HG03025 (cell line): ENCODE results near the gene PLPP1.

Experiments
- ATAC-seq: cut with Tn5 transposase; IDR thresholded peaks from one replicate; pipeline ENCODE4 v1.9.1; 2021; ENCODE audit warnings: mild to moderate bottlenecking, moderate library complexity; ENCODE audit not compliant: unreplicated experiment, low FRiP score

PLPP1 gene

GRCh38 chr5:55534436-55535198 is at the start of gene PLPP1:
Gene PLPP1 (minus strand): TSS chr5:55534964. CDS start chr5:55534629, 335 bp downstream.
- peak; percentile 86 for ATAC-seq

GRCh38 chr5:55583578-55583977 is 48.8 kb upstream of the PLPP1 start:
- ATAC-seq, result no peak

- ATAC-seq, result no peak
These were observed 47.5 kb upstream of the PLPP1 start for GRCh38 chr5:55582256-55582655.

- no peak for ATAC-seq
These were observed 45.3 kb upstream of the PLPP1 start for GRCh38 chr5:55580042-55580441.

- ATAC-seq, result no peak
These were observed 44.0 kb upstream of the PLPP1 start for GRCh38 chr5:55578771-55579170.

- no peak for ATAC-seq
These were observed 42.7 kb upstream of the PLPP1 start for GRCh38 chr5:55577353-55578060.

- ATAC-seq, result no peak
These were observed 41.9 kb upstream of the PLPP1 start for GRCh38 chr5:55576661-55577060.

GRCh38 chr5:55575815-55576583 is 41.2 kb upstream of the PLPP1 start:
- no peak for ATAC-seq

GRCh38 chr5:55572600-55572999 is 37.8 kb upstream of the PLPP1 start:
- ATAC-seq, result no peak

- no peak for ATAC-seq
These were observed 37.3 kb upstream of the PLPP1 start for GRCh38 chr5:55572020-55572419.

- no peak for ATAC-seq
These were observed 35.8 kb upstream of the PLPP1 start for GRCh38 chr5:55570570-55570969.

GRCh38 chr5:55570026-55570425 is 35.3 kb upstream of the PLPP1 start:
- no peak for ATAC-seq

GRCh38 chr5:55569513-55569865 is 34.7 kb upstream of the PLPP1 start:
- ATAC-seq, result no peak

GRCh38 chr5:55568654-55569512 is 34.1 kb upstream of the PLPP1 start:
- ATAC-seq, result no peak

- no peak for ATAC-seq
These were observed 30.0 kb upstream of the PLPP1 start for GRCh38 chr5:55564721-55565120.

GRCh38 chr5:55558484-55558883 is 23.7 kb upstream of the PLPP1 start:
- ATAC-seq, result no peak

- no peak for ATAC-seq
These were observed 22.4 kb upstream of the PLPP1 start for GRCh38 chr5:55557123-55557522.

GRCh38 chr5:55554585-55555202 is 19.9 kb upstream of the PLPP1 start:
- ATAC-seq, result no peak

GRCh38 chr5:55551904-55552303 is 17.1 kb upstream of the PLPP1 start:
- ATAC-seq, result no peak

GRCh38 chr5:55551358-55551757 is 16.6 kb upstream of the PLPP1 start:
- no peak for ATAC-seq
